HepG2 (cell line): ENCODE results near the gene CA7. TPM values are rescaled to one million over a fixed set of nuclear protein-coding genes. Genes with fewer than 3 reads are reported as not detected.

ENCODE experiments used
- ARNT ChIP-seq: fragments of 450-650 bp; IDR thresholded peaks from 2 replicates; pipeline ENCODE4 v1.6.1; 2017
- CREBL2 ChIP-seq: sonication (generic); formaldehyde crosslinking; IDR thresholded peaks from 2 replicates; pipeline ENCODE4 v1.8.1; 2023; ENCODE audit warnings: missing genetic modification reagents, mild to moderate bottlenecking, borderline replicate concordance
- ETV6 ChIP-seq: sonication (generic); formaldehyde crosslinking; conservative IDR thresholded peaks from 2 replicates; pipeline ENCODE4 v1.4.0; 2020; ENCODE audit warnings: missing genetic modification reagents
- FOSL2 ChIP-seq: sonication (generic); formaldehyde crosslinking; IDR thresholded peaks from 2 replicates; pipeline ENCODE4 v1.4.0; 2020; ENCODE audit warnings: missing genetic modification reagents
- GATA4 ChIP-seq: sonication (generic); IDR thresholded peaks from 2 replicates; pipeline ENCODE4 v1.6.1; 2016; ENCODE audit warnings: antibody characterized with exemption, low read depth, borderline replicate concordance
- HNF1B ChIP-seq: sonication (generic); formaldehyde crosslinking; IDR thresholded peaks from 2 replicates; pipeline ENCODE4 v1.5.1; 2020; ENCODE audit warnings: mild to moderate bottlenecking, moderate library complexity, missing genetic modification reagents
- IRF2 ChIP-seq: IDR thresholded peaks from 2 replicates; pipeline ENCODE4 v1.6.1; 2018; ENCODE audit warnings: missing genetic modification reagents, missing compliant biosample characterization
- MAZ ChIP-seq, 2 experiments: sonication (generic) in 1 of 2; formaldehyde crosslinking in 1 of 2; IDR thresholded peaks; 2 replicates each; pipeline versions ENCODE4 v1.5.0 to v1.6.1; 2012 to 2020; ENCODE audit warnings: low read depth in 2 of 2, mild to moderate bottlenecking in 2 of 2, borderline replicate concordance in 1 of 2, improper control_type of control experiment in 1 of 2, low read length in 1 of 2, missing genetic modification reagents in 1 of 2, moderate library complexity in 1 of 2
- MXI1 ChIP-seq: IDR thresholded peaks from 3 replicates; pipeline ENCODE4 v1.6.1; 2012; ENCODE audit warnings: low read depth, low read length, inconsistent platforms, borderline replicate concordance
- NFKB2 ChIP-seq: sonication (generic); formaldehyde crosslinking; IDR thresholded peaks from 2 replicates; pipeline ENCODE4 v1.4.0; 2020; ENCODE audit warnings: missing genetic modification reagents, borderline replicate concordance
- PAXIP1 ChIP-seq: sonication (generic); formaldehyde crosslinking; conservative IDR thresholded peaks from 2 replicates; pipeline ENCODE4 v1.4.0; 2020; ENCODE audit warnings: mild to moderate bottlenecking, missing genetic modification reagents, moderate library complexity
- TCF12 ChIP-seq, 2 experiments: fragments of 450-650 bp in 1 of 2; sonication (generic) in 1 of 2; formaldehyde crosslinking in 1 of 2; IDR thresholded peaks; 2 replicates each; pipeline versions ENCODE4 v1.6.1 to v1.8.0; 2017 to 2022; ENCODE audit warnings: antibody characterized with exemption in 1 of 2, mild to moderate bottlenecking in 1 of 2, missing genetic modification reagents in 1 of 2, moderate library complexity in 1 of 2
- THAP11 ChIP-seq: IDR thresholded peaks from 2 replicates; pipeline ENCODE4 v1.6.1; 2016; ENCODE audit warnings: missing biosample characterization, missing genetic modification reagents
- ZBTB26 ChIP-seq: IDR thresholded peaks from 2 replicates; pipeline ENCODE4 v1.6.1; 2016; ENCODE audit warnings: missing compliant biosample characterization, missing genetic modification reagents, borderline replicate concordance
- ZNF280D ChIP-seq: sonication (generic); formaldehyde crosslinking; IDR thresholded peaks from 2 replicates; pipeline ENCODE4 v1.5.1; 2020; ENCODE audit warnings: mild to moderate bottlenecking, missing genetic modification reagents
- ZNF652 ChIP-seq: IDR thresholded peaks from 2 replicates; pipeline ENCODE4 v1.6.1; 2016; ENCODE audit warnings: low read depth, borderline replicate concordance
- polyA plus RNA-seq, 8 experiments: library from polyadenylated mRNA; depleted of rRNA in 3 of 8; stranded (reverse) in 7 of 8; unstranded in 1 of 8; fragments of >200 nt; fragmentation: Illumina TruSeq in 4 of 8; extraction: Trizol in 4 of 8; gene quantifications; 2 replicates each; pipeline versions ENCODE4 v1.2.1 to v1.2.3, GENCODE V29; 2011 to 2016; ENCODE audit warnings: low read depth in 4 of 8, missing spikeins in 1 of 8, mixed read lengths in 1 of 8; ENCODE audit not compliant: insufficient read depth in 1 of 8
- total RNA-seq, 5 experiments: library from RNA; depleted of rRNA; stranded (reverse); fragments of >200 nt; fragmentation: Illumina TruSeq; extraction: Trizol; gene quantifications; 2 replicates each; pipeline ENCODE4 v1.2.3, GENCODE V29; 2016; ENCODE audit warnings: low read depth in 1 of 5

The CA7 gene
- total and polyA plus RNA-seq, 2 of the 13 experiments (the other 11 are each of a cell fraction or from before 2014, with no cell fraction given), result not detected

DNA sequence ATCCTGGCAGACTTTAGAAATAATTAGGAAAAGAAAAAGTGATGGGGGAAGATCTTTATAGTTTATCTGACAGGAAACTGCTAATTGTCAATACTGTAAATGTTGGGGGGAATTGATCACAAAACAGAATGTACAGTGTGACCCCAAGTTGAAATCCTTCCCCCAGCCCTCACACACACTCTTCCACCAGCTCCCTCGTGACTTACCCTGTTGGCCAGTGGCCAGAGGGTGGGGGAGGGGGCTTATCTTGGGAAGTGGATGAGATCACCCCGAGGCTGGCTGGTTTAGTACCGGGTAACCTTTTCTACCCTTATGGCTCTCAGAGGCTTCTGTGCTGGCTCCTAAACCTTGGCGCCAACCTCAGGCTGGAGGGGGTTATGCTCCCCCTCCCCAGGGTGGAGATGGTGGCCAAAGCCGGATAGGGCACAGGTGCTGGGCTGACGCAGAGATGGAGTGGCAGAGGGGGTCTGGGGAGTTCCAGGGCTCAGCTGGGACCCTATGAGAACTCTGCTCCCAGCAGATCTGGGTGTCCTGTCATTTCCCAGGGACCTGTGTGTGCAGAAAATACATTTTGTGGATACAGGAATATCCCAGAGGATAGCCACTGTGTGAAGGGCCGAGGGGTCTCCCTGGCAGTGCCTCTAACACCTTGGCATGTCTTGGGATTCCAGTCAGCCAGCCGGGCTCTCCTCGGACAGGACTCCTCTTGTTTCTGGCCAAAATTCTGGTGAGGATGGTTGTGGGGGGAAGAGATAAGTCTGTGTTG is 55.9 kb downstream of the CA7 start (continued):
- TF ChIP-seq MAZ (IDR thresholded peaks at IDR 0.05; ENCODE audit: borderline replicate concordance, low read depth, low read length) (0 out of 2 replicates have a peak, but pooled peaks have one; percentile 24), MAZ (CRISPR knock-in tag; IDR thresholded peaks at IDR 0.05; ENCODE audit: low read depth) (no peak), IRF2 (CRISPR knock-in tag) (no peak), TCF12 (IDR thresholded peaks at IDR 0.05) (no peak), TCF12 (CRISPR knock-in tag; IDR thresholded peaks at IDR 0.05) (no peak), FOSL2 (peak; percentile 72; the same call in 1 of the 2 replicates), ZBTB26 (no peak), ETV6 (no peak), PAXIP1 (CRISPR knock-in tag) (peak; percentile 47; the same call in 1 of the 2 replicates), NFKB2 (CRISPR knock-in tag) (no peak), MXI1 (no peak), THAP11 (peak; percentile 47), CREBL2 (CRISPR knock-in tag) (no peak), HNF1B (CRISPR knock-in tag) (0 out of 2 replicates have a peak, but pooled peaks have one; percentile 31), GATA4 (no peak), ZNF280D (CRISPR knock-in tag) (0 out of 2 replicates have a peak, but pooled peaks have one; percentile 57), ZNF652 (CRISPR knock-in tag) (no peak), ARNT (no peak)
